Measurements from ENCODE around the gene FHL3.
"Not testable (repeated sequence)": the region's sequence is repeated elsewhere in the genome, so short reads cannot be mapped to it uniquely, and the experiment has no call there.

DNA sequence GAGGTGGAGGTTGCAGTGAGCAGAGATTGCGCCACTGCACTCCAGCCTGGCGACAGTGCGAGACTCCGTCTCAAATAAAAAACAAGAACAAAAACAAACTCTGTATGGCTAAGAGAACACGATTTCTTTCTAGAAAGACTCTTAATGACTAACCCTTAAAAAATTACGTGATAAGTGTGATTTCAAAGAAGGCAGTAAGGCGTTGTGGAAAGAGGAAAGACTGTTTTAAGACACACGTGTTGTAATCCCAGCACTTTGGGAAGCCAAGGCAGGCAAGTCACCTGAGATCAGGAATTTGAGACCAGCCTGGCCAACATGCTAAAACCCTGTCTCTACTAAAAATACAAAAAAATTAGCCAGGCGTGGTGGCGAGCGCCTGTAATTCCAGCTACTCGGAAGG, 41.2 kb downstream of the FHL3 start:
- not testable (repeated sequence) for TF ChIP-seq CTCF (IDR thresholded peaks at IDR 0.05; ENCODE audit: insufficient read depth, low read length, poor library complexity, severe bottlenecking); EZH2phosphoT487 (conservative IDR thresholded peaks at IDR 0.05; ENCODE audit: low read length)
